Neuronal stem cell (in vitro differentiated cells): ENCODE measurements around the gene SCMH1.

Source experiments
- DNase-seq: peaks from one replicate; pipeline ENCODE4 v3.0.0-alpha.2; 2013; ENCODE audit warnings: low spot score
- H2AFZ ChIP-seq: one replicate; pipeline ENCODE4 v1.6.1; 2013; ENCODE audit warnings: mild to moderate bottlenecking, low read length, inconsistent platforms
- H2AK5ac ChIP-seq: 2 replicates; pipeline ENCODE4 v1.6.1; 2013; ENCODE audit warnings: low read depth, mild to moderate bottlenecking, inconsistent platforms, low read length, moderate library complexity, mixed read lengths
- H2BK120ac ChIP-seq: 2 replicates; pipeline ENCODE4 v1.6.1; 2013; ENCODE audit warnings: low read depth, mild to moderate bottlenecking, inconsistent platforms, low read length, moderate library complexity, mixed read lengths
- H2BK12ac ChIP-seq: one replicate; pipeline ENCODE4 v1.6.1; 2013; ENCODE audit warnings: low read length, inconsistent platforms
- H2BK15ac ChIP-seq: 2 replicates; pipeline ENCODE4 v1.6.1; 2013; ENCODE audit warnings: mild to moderate bottlenecking, low read length, inconsistent platforms, mixed read lengths
- H2BK5ac ChIP-seq: one replicate; pipeline ENCODE4 v1.6.1; 2013; ENCODE audit warnings: inconsistent platforms, mild to moderate bottlenecking, low read length, moderate library complexity
- H3K14ac ChIP-seq: one replicate; pipeline ENCODE4 v1.6.1; 2013; ENCODE audit warnings: low read length, inconsistent platforms
- H3K18ac ChIP-seq: 2 replicates; pipeline ENCODE4 v1.6.1; 2013; ENCODE audit warnings: low read length, inconsistent platforms
- H3K23ac ChIP-seq: 2 replicates; pipeline ENCODE4 v1.6.1; 2013; ENCODE audit warnings: low read depth, mild to moderate bottlenecking, mixed read lengths, low read length, inconsistent platforms; ENCODE audit not compliant: poor library complexity
- H3K27ac ChIP-seq: replicated peaks from 3 replicates; pipeline ENCODE4 v1.5.1; 2013; ENCODE audit warnings: low read length, inconsistent platforms
- H3K27me3 ChIP-seq, 3 experiments: 2 replicates each; pipeline ENCODE4 v1.6.1; 2013; ENCODE audit warnings: low read length in 3 of 3, mild to moderate bottlenecking in 2 of 3, inconsistent platforms in 1 of 3, low read depth in 1 of 3, mixed read lengths in 1 of 3, moderate library complexity in 1 of 3; ENCODE audit not compliant: control insufficient read depth in 3 of 3, insufficient read depth in 3 of 3
- H3K36me3 ChIP-seq, 2 donors: replicated peaks in 1 of 2; 2 replicates each; pipeline ENCODE4 v1.6.1; 2013; ENCODE audit warnings: low read length in 2 of 2; ENCODE audit not compliant: control insufficient read depth in 2 of 2, insufficient read depth in 2 of 2
- H3K4ac ChIP-seq: 2 replicates; pipeline ENCODE4 v1.6.1; 2013; ENCODE audit warnings: inconsistent platforms, mild to moderate bottlenecking, low read length, moderate library complexity
- H3K4me1 ChIP-seq, 2 donors: 1 replicate in 1 of 2; 2 replicates in 1 of 2; pipeline ENCODE4 v1.6.1; 2013; ENCODE audit warnings: low read length in 2 of 2, low read depth in 1 of 2; ENCODE audit not compliant: control insufficient read depth in 2 of 2, insufficient read depth in 1 of 2
- H3K4me2 ChIP-seq: one replicate; pipeline ENCODE4 v1.6.1; 2013; ENCODE audit warnings: mild to moderate bottlenecking, low read length, inconsistent platforms; ENCODE audit not compliant: insufficient read depth, poor library complexity, severe bottlenecking
- H3K4me3 ChIP-seq, 2 donors: 2 replicates each; pipeline ENCODE4 v1.5.1; 2013; ENCODE audit warnings: low read length in 2 of 2, mild to moderate bottlenecking in 2 of 2, inconsistent platforms in 1 of 2, moderate library complexity in 1 of 2
- H3K79me1 ChIP-seq: one replicate; pipeline ENCODE4 v1.6.1; 2013; ENCODE audit warnings: low read depth, mild to moderate bottlenecking, inconsistent platforms, low read length, moderate library complexity
- H3K9ac ChIP-seq: one replicate; pipeline ENCODE4 v1.6.1; 2013; ENCODE audit warnings: mild to moderate bottlenecking, low read depth, low read length, inconsistent platforms; ENCODE audit not compliant: poor library complexity
- H3K9me3 ChIP-seq, 2 donors: replicated peaks in 1 of 2; 2 replicates each; pipeline versions ENCODE3 to v1.6.1; 2013; ENCODE audit warnings: low read length in 2 of 2, mild to moderate bottlenecking in 2 of 2, inconsistent platforms in 1 of 2, low read depth in 1 of 2, mixed read lengths in 1 of 2, moderate library complexity in 1 of 2; ENCODE audit not compliant: control insufficient read depth in 2 of 2, insufficient read depth in 1 of 2
- H4K8ac ChIP-seq: one replicate; pipeline ENCODE4 v1.6.1; 2013; ENCODE audit warnings: low read depth, mild to moderate bottlenecking, inconsistent platforms, low read length, moderate library complexity
- H4K91ac ChIP-seq: one replicate; pipeline ENCODE4 v1.6.1; 2013; ENCODE audit warnings: low read length, low read depth, mild to moderate bottlenecking, inconsistent platforms; ENCODE audit not compliant: poor library complexity
- WGBS, 2 donors: extraction: QIAGEN DNeasy Blood & Tissue Kit; methylation state at CpG; one replicate each; pipeline ENCODE4 v1.1.7; 2013; ENCODE audit warnings: missing lambda C conversion rate in 2 of 2, mixed read lengths in 1 of 2; ENCODE audit not compliant: insufficient read length in 2 of 2, insufficient replicate concordance in 1 of 2; ENCODE audit errors: extremely low coverage in 2 of 2; 5-methylcytosine and 5-hydroxymethylcytosine counted together

The SCMH1 gene

DNA sequence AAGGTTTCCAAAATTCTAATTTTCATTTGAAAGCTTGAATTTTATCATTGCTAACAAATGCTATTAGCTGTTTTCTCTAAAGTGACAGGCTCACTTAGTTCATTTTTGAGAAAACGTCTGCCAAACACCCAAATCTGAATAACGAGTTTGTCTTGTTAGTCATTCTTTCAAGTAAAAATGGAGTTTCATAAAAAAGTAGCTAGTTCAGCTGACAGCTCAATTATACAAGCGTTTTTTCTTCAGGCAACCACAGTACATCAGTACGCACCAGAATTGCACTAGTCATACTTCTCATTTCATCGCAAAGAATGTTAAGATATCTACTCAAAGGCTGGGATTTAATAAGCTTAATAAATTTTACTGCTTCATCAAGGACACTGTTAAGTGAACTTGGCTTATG is 148.3 kb downstream of the SCMH1 start:
- H3K27ac ChIP-seq = no peak overlapping the region
- no peaks in the 10 kb centered on the region for H3K27me3 ChIP-seq
- no peak overlapping the region for H2AFZ ChIP-seq
- no peak overlapping the region for H3K4me2 ChIP-seq
- H3K36me3 ChIP-seq = peaks cover 0 to 11% of the 10 kb centered on the region in 2 donors
- no peak overlapping the region for H3K18ac ChIP-seq
- no peak overlapping the region for H4K91ac ChIP-seq
- no peak overlapping the region for H2AK5ac ChIP-seq
- no peaks in the 10 kb centered on the region for H3K79me1 ChIP-seq
- H2BK12ac ChIP-seq = no peak overlapping the region
- H3K14ac ChIP-seq = no peak overlapping the region
- no peak overlapping the region for H2BK120ac ChIP-seq
- no peak overlapping the region for H3K9ac ChIP-seq
- H3K4me1 ChIP-seq = no peaks in the 10 kb centered on the region
- no peak overlapping the region for H4K8ac ChIP-seq
- H2BK5ac ChIP-seq = no peak overlapping the region
- no peak for DNase-seq
- WGBS, 2 donors = no CpG with 5 or more reads among the region's 5 CpGs
- no peak overlapping the region for H3K4me3 ChIP-seq
- no peak overlapping the region for H3K4ac ChIP-seq
- H2BK15ac ChIP-seq = no peak overlapping the region
- H3K9me3 ChIP-seq = no peaks in the 10 kb centered on the region
- no peak overlapping the region for H3K23ac ChIP-seq

DNA sequence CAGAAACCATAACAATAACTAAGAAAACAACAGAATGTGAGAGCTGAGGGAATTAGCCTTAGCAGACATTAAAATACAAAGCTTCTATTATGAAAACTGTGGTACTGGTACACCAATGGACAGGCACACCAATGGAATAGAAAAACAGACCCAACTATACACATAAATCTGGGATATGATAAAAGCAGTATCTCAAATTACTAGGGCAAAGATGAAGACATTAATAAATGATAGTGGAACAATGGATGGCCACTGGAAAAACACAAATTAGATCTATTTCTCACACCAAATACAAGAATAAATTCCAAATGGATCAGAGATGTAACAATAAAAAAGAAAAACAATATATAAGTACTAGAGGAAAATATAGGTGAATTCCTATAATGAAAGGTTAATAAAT is 155.2 kb downstream of the SCMH1 start:
- no peak overlapping the region for H4K91ac ChIP-seq
- H3K9me3 ChIP-seq = no peaks in the 10 kb centered on the region
- H3K36me3 ChIP-seq = peaks cover 0 to 5% of the 10 kb centered on the region in 2 donors

DNA sequence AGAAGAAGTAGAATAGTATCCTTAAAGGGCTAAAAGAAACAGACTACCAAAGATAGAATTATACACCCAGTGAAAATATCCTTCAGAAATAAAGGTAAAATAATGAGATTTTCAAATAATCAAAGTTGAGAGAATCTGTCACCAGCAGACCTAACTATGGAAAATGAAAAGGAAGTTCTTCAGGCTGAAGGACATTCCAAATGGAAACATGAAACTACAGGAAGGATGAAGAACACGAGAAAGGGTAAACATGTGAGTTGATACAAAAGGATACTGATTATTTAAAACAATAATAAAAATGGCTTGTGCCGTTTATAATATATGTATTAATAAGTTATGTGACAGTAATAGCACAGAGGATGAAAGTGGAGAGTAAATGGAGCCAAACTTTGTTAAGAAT is 163.5 kb downstream of the SCMH1 start:
- Histone ChIP-seq H4K8ac (no peak overlapping the region), H2AFZ (no peak overlapping the region), H3K18ac (no peak overlapping the region), H2BK12ac (no peak overlapping the region), H3K4me3 (no peak overlapping the region), H3K79me1 (no peaks in the 10 kb centered on the region), H3K36me3 (peaks cover 0 to 10% of the 10 kb centered on the region in 2 donors), H4K91ac (no peak overlapping the region), H3K14ac (no peak overlapping the region), H2BK5ac (no peak overlapping the region), H3K4me2 (no peak overlapping the region), H3K9ac (no peak overlapping the region), H3K27me3 (no peaks in the 10 kb centered on the region), H2BK120ac (no peak overlapping the region), H3K9me3 (peaks cover 0 to 16% of the 10 kb centered on the region in 2 donors), H2BK15ac (no peak overlapping the region), H3K4me1 (no peaks in the 10 kb centered on the region), H3K23ac (no peak overlapping the region), H3K4ac (no peak overlapping the region), H2AK5ac (no peak overlapping the region), H3K27ac (no peak overlapping the region)
- no CpG with 5 or more reads among the region's 2 CpGs for WGBS, 2 donors
- DNase-seq = no peak

More for the DNA sequence above, 155.2 kb downstream of the SCMH1 start:
- no peak overlapping the region for H3K4me3 ChIP-seq
- H2BK12ac ChIP-seq = no peak overlapping the region
- no peak overlapping the region for H2AK5ac ChIP-seq
- H3K4ac ChIP-seq = no peak overlapping the region
- no peaks in the 10 kb centered on the region for H3K4me1 ChIP-seq
- no peak overlapping the region for H2AFZ ChIP-seq
- H3K23ac ChIP-seq = no peak overlapping the region
- no peak overlapping the region for H3K4me2 ChIP-seq
- no peak overlapping the region for H2BK120ac ChIP-seq
- H4K8ac ChIP-seq = no peak overlapping the region
- no peak overlapping the region for H3K18ac ChIP-seq
- no peak overlapping the region for H3K27ac ChIP-seq
- H3K27me3 ChIP-seq = no peaks in the 10 kb centered on the region
- no peak for DNase-seq
- no peaks in the 10 kb centered on the region for H3K79me1 ChIP-seq
- H3K9ac ChIP-seq = no peak overlapping the region
- H2BK5ac ChIP-seq = no peak overlapping the region
- no peak overlapping the region for H2BK15ac ChIP-seq
- H3K14ac ChIP-seq = no peak overlapping the region

DNA sequence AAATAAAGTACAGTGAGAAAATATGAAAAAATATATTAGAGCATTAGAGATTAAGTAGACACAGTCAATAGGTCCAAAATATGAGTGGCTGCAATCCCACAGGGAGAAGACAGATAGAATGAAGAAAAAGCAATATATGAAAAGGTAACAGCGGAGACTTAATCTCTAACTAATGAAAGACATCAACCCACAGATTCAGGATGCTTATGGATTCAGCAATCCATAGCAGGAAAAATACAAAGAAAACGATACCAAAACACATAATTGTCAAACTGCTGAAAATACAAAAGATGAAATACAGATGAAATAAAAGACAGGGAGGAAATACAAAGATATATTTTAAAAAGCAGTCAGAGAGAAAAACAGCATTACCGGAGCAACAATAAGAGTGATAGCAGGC is 163.9 kb downstream of the SCMH1 start:
- no peak for DNase-seq
- H3K4ac ChIP-seq = no peak overlapping the region
- H2BK120ac ChIP-seq = no peak overlapping the region
- no CpG with 5 or more reads among the region's 3 CpGs for WGBS, 2 donors
- no peak overlapping the region for H4K8ac ChIP-seq
- H3K4me2 ChIP-seq = no peak overlapping the region
- H2AK5ac ChIP-seq = no peak overlapping the region
- no peak overlapping the region for H2BK12ac ChIP-seq
- no peak overlapping the region for H3K18ac ChIP-seq
- H3K4me3 ChIP-seq = no peak overlapping the region
- no peak overlapping the region for H2BK15ac ChIP-seq
- peaks cover 0 to 16% of the 10 kb centered on the region in 2 donors for H3K9me3 ChIP-seq
- H4K91ac ChIP-seq = no peak overlapping the region
- H3K27me3 ChIP-seq = no peaks in the 10 kb centered on the region
- H3K4me1 ChIP-seq = no peaks in the 10 kb centered on the region
- H3K27ac ChIP-seq = no peak overlapping the region
- no peak overlapping the region for H3K9ac ChIP-seq
- H2BK5ac ChIP-seq = no peak overlapping the region
- no peaks in the 10 kb centered on the region for H3K79me1 ChIP-seq
- H3K14ac ChIP-seq = no peak overlapping the region
- H3K23ac ChIP-seq = no peak overlapping the region
- H2AFZ ChIP-seq = no peak overlapping the region
- peaks cover 0 to 14% of the 10 kb centered on the region in 2 donors for H3K36me3 ChIP-seq
